HG03469 (cell line): ENCODE data around the gene JARID2.

Experiments
- ATAC-seq: cut with Tn5 transposase; IDR thresholded peaks from one replicate; pipeline ENCODE4 v1.9.1; 2021; ENCODE audit warnings: mild to moderate bottlenecking, moderate library complexity, moderate number of reproducible peaks; ENCODE audit not compliant: unreplicated experiment

Gene JARID2

GRCh38 chr6:15246666-15247499, 1.0 kb downstream of the JARID2 start:
- ATAC-seq = no peak

DNA sequence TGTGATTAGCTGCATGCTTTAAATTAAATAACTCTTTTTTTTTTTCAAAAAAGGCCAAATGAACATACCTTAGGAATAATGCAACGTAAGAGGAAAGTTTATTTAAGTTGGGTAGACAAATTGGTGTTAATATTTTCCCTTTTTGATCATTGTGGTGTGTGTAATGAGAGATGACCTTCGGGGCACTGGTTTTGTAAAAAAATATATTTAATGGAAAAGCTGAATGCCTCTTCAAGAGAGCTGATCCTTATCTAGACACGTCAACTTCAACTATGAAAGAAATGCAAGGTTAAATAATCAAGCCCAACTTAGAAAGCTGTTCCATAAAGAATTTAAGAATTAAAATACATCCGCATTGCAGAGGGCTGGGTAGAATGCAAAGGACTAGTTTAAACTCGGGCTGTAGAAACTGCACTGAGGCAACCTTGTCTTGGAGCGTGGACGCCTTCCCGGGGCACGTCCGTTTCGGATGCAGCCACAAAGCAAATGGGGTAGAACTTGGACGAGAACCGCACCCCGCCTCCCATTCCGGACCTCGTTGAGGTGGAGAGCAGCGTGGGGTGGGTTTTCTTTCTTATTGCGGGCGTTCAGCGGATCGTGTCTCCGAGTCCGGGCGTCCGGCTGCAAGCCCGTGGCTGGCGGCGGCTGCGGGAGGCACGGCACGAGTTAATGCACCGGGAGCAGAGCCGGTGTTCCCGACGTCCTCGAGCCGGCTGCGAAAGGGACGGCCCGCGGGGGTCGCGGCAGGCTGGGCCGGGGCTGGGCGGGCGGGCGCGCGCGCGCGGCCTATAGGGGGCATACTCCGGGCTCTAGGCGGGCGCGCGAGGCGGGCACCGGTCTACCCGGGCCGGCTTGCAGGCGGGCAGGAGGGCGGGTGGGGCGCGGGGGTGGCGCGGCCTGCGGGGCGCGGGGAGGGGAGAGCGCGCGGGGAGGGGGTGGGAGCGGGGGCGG, 1.9 kb downstream of the JARID2 start:
- ATAC-seq = no peak

DNA sequence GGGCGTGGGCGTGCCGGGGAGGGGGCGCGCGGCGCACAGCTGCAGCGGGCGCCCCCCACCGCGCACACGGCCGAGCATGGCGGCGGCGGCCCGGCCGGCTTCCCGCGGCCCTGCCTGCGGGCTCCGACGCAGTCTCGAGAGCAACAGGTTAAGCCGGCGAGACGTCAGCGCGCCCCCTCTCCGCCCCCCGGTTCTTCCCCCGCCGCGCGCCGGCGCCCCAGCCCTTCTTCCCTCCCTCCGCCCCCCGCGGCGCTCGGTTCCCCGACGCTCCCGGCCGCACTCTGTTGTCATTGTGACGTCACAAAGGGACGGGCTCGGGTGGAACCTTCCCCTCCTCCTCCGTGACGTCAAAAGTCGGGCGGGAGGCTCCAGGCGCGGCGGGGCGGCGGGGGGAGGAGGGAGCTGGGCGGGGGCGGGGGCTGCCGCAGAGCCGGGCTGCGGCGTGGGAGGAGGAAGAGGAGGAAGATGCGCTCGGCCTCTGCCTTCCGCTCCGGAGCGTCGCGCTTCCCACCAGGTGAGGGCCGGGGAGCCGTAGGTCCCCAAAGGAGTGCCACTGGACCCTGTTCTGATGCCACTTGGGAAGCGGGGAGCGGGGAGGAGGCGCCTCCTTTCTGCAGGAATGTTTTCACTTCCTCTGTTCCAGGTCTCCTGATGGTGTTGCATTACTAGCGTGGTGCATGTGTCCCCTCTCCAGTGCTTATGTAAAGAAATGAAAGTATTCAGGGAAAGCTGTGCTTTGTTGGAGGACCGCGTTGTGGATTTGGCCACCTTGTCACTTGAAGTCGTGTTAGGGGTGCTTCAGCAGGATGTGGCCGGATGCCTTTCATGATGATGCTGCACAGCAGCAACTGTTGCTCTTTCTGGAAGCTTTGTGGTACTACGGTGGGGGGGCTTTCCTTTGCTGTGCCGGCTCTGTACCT, 2.8 kb downstream of the JARID2 start:
- no peak for ATAC-seq

- ATAC-seq = no peak
Measured at GRCh38 chr6:15249371-15250019, 3.6 kb downstream of the JARID2 start.

GRCh38 chr6:15250187-15251168, 4.6 kb downstream of the JARID2 start:
- ATAC-seq = no peak

DNA sequence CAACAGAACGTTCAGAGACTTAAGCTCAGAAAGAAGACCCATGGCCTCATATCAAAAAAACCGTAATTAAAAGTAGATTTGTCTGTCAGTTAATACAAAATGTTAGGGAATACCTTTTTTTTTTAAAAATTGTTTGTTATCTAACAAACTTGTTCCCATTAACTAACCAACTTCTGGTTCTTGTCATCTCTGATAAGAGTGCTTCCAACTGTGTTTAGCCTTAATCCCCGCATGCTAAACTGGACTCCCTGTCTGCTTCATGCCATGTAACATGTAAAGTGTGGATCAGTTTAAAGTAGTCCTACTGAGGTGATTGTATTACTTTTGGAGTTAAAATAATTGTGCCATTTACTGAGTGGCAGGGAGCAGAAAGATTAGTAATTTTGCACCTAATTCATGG, 6.3 kb downstream of the JARID2 start:
- no peak for ATAC-seq

- ATAC-seq = no peak
Measured at GRCh38 chr6:15253203-15254022, 7.5 kb downstream of the JARID2 start.

DNA sequence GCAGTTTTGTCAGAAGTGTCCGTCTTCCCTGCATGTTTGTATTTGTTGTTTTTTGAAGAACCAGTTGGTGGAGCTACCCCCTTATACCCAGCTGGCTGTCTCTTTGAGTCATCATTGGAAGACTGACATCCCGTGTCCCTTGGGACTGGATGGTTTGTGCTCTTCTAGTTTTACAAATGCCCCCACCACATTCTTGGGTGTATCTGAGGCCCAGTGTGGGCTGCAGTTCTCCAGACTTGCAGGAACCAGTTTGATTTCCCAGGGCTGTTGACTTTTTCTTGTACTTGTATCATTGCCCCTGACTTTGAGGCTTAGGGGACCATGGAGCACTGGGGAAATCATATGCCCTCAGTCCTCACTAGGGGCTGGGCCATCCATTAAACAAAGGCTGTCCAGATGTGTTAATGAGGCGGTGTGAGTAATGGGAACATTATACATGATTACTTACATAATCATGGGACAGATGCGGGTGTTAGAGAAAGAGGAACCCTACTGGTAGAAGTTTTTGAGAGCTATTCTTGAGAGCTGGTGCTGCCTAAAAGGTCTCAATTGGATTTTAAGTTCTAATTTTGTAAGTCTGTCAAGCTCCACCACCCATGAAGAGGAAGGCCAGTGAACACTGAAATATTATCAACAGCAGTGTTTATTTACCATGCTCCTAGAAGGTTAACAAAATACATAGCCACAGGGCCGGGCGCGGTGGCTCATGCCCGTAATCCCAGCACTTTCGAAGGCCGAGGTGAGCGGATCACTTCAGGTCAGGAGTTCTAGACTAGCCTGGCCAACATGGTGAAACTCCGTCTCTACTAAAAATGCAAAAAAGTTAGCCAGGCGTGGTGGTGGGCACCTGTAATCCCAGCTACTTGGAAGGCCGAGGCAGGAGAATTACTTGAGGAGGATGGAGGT, 8.5 kb downstream of the JARID2 start:
- ATAC-seq = no peak

DNA sequence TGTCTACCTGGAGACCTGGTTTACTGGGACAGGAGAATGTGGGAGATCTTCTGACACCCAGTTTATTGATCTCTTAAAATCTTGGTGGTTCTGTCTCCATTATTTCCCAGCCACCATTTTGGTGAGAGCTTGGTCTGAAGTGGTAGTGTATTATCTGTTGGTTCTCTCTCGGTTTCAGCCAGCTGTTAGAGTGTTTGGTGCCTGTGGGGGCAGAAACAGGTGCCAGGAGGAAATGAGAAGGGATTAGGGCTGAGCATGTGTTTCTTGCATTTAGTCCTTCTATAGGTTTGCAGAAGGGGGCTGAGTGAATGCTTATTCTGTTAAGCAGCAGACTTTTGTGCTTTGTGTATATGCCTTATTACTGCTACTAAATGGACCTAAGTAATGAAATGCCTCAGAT, 9.6 kb downstream of the JARID2 start:
- ATAC-seq = no peak

DNA sequence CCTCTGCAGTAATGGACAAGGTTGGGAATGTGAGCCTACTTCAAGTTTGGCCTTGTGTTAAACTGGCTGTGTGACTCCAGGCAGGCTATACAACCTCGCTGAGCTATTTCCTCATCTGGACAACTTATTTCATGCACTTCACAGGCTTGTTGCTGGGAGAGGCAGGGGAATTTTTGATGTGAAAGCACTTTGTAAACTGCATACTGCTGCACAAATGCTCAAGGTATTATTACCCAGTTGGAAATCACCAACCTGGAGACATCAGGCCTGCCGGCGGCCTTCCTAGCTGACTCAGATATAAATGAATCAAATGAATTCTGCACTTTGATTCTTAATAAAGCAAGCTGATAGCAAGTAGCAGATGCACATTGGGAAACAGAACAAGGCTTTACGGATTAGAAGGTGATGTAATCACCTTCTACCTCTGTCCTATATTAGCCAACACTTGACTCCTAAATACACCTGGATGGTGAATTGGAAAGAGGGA, 10.1 kb downstream of the JARID2 start:
- no peak for ATAC-seq

DNA sequence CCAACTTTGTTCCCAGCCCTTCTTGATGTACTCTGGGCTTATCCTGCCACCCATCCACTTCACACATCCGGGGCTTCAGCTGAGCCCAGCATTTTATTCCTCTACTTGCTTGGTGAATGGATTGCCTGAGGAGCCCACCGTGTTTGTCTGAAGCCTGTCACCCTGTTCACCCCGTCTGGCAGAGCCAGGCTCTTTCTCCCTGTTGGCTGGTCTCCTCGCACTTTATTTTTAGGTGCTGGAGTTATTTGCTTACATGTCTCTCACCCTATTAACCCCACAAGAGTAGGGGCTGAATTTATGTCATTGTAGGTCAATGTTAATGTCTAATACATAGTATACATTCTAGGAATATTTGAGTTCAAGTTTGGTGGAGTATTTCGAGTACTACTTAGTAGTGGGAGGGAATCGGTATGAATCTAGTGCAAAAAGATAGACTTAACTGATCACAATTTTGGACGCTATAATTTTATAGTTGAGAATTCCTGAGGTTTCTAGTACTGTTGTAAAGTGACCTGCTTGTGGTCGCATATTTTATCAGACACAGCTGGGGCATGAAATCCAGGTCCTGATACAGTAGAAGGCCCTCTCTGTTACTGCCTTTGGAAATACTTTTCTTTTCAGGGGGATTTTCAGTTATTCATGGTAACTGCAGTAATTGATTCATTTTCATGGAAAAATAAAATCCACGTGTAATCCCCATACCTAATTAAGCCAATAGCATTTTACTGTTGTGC, 10.8 kb downstream of the JARID2 start:
- no peak for ATAC-seq

DNA sequence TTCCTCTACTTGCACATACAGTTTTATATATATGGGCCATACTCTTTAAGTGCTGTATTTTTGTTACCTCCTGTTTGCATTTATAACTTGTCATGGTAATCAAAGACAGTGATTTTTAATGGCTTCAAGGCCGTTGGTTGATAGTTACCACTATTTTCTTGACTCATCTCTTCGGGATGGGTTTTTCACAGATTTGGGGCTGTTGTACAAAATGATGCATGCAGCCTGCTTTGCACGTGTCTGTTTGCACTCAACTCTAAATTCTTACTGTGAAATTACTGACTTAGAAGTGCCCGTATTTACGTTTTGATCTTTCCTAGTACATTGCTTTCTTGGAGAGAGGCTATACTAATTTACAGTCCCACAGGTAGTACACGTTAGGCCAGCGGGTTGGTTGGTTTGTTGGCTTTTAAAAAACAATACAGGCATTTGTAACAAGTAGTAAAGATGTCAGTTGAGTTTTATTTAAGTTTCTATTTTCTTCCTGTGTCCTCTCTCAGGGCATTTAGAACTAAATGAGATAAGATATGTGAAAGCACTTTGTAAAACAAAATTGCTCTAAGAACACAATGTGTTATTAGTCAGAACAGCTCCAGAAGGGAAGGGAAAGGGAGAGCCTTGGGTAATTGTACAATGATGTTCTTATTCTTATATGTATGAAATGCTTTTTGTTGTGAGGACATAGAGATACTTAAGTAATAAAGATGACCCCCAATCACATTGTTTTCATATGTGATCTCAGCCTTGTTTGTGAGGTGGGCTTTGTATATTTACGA, 11.7 kb downstream of the JARID2 start:
- no peak for ATAC-seq

GRCh38 chr6:15259766-15260098, 13.9 kb downstream of the JARID2 start:
- ATAC-seq = no peak

DNA sequence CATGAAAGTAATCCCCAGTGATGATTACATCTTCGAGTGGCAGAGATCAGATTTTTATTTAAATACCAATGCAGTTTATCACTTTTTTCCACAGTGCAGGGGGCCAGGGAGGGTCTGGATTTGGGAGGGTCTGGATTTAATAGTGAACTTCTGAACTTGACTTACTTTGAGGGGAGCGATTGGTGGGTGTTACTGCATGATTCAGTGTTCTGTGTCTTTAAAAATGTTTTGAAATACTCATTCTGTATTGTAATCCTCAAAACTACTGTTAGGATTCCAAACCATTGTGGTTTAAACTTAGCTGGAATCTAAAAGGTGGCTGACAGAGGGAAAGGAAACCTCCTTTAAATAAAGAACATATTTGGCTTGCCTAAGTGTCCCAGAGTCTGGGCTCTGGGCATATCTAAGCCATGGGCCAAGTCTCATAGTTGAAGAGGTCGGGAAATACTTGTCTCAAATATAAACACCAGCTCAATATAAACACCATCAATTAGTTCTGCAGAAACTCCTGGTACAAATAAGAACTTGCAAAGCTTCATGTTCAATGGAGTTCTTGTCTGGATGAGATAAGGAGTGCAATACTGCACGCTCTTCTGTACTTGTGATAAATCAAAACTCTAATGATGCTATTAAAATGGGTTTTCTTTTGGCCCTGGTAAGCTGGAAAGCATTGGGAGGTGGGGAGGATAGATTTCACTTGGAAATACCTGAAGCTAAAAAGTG, 14.4 kb downstream of the JARID2 start:
- no peak for ATAC-seq

- ATAC-seq = no peak
Measured at GRCh38 chr6:15263780-15264374, 18.0 kb downstream of the JARID2 start.
